K562 treated with DMSO at 1 percent for 12 hours (cell line): Measurements from ENCODE around the gene ITSN2. TPM values are rescaled to one million over a fixed set of nuclear protein-coding genes. Genes with fewer than 3 reads are reported as not detected.

ENCODE experiments used
- total RNA-seq: library from RNA; unstranded; fragments of 300-600 nt; gene quantifications from 2 replicates; pipeline ENCODE4 v1.2.3, GENCODE V29; 2022; ENCODE audit not compliant: insufficient read depth

The ITSN2 gene
- total RNA-seq: 9.8 and 24.0 TPM in 2 replicates

GRCh38 chr2:24360050-24360962, at the start of gene ITSN2:
TSS of gene ITSN2 (minus strand) at chr2:24360536. CDS start at chr2:24328082, 32,454 bp downstream.

DNA sequence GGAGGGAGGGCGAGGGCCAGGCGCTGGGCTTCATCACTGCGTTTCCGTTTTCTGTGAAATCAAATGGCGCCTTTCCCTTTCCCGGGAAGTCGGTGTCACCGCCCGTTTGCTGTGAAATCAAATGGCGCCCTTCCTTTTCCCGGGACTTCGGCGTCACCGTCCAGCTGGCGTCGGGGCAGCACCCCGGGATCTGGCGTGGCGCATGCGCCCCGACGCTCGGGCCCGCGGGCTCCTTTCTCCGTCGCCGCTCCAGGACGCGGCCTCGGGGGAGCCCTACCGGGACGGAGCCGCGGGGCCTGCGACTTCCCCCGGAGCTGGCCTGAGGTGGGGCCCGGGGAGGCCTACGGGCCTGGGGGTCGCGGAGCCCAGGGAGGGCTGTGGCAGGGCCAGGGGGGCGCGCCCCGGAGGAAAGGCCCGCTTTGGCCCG, 185.5 kb downstream of the ITSN2 start, which contains the start of gene FAM228A:
Gene FAM228A (plus strand): TSS at position 203 of the 427 bp plus-strand sequence. CDS start 428 bp downstream, outside the sequence.

Other genes with a start within 250 kb of the ITSN2 start
- gene PFN4, start 237.2 kb downstream of the ITSN2 start, total RNA-seq: not detected in 2 replicates
- gene FAM228B, start 237.1 kb downstream of the ITSN2 start, total RNA-seq: 1.5 and 4.3 TPM in 2 replicates
- not detected in 2 replicates for gene FAM228A, start 185.5 kb downstream of the ITSN2 start, total RNA-seq
- gene NCOA1, start 130.7 kb upstream of the ITSN2 start, total RNA-seq: 4.2 and 20.9 TPM in 2 replicates